MV-4-11 (cell line): ENCODE results near the gene CDH19.
"Not testable (repeated sequence)": the region's sequence is repeated elsewhere in the genome, so short reads cannot be mapped to it uniquely, and the experiment has no call there.

Experiments used
- DNase-seq: peaks from one replicate; lab custom pipeline; 2025; lab: John Stamatoyannopoulos, UW

Gene CDH19

GRCh38 chr18:66562279-66562678 is 41.6 kb downstream of the CDH19 start:
- DNase-seq, result no peak

- DNase-seq, result peak; percentile 1
Observed at GRCh38 chr18:66560094-66560493, 43.8 kb downstream of the CDH19 start.

GRCh38 chr18:66558773-66559172 is 45.1 kb downstream of the CDH19 start:
- no peak for DNase-seq

- DNase-seq, result no peak
Observed at GRCh38 chr18:66557091-66557490, 46.8 kb downstream of the CDH19 start.

GRCh38 chr18:66555585-66555984 is 48.3 kb downstream of the CDH19 start:
- no peak for DNase-seq

GRCh38 chr18:66553824-66554223 is 50.1 kb downstream of the CDH19 start:
- DNase-seq, result no peak

- no peak for DNase-seq
Observed at GRCh38 chr18:66550366-66550765, 53.5 kb downstream of the CDH19 start.

GRCh38 chr18:66548747-66549146 is 55.1 kb downstream of the CDH19 start:
- DNase-seq, result no peak

- no peak for DNase-seq
Observed at GRCh38 chr18:66534110-66534509, 69.8 kb downstream of the CDH19 start.

GRCh38 chr18:66533693-66534092 is 70.2 kb downstream of the CDH19 start:
- no peak for DNase-seq

- DNase-seq, result no peak
Observed at GRCh38 chr18:66523219-66523991, 80.5 kb downstream of the CDH19 start.

GRCh38 chr18:66513996-66514395 is 89.9 kb downstream of the CDH19 start:
- no peak for DNase-seq

- no peak for DNase-seq
Observed at GRCh38 chr18:66511792-66512191, 92.1 kb downstream of the CDH19 start.

- DNase-seq, result no peak
Observed at GRCh38 chr18:66511289-66511688, 92.6 kb downstream of the CDH19 start.

- peak; percentile 17 for DNase-seq
Observed at GRCh38 chr18:66510357-66511045, 93.4 kb downstream of the CDH19 start.

- DNase-seq, result no peak
Observed at GRCh38 chr18:66508937-66509336, 95.0 kb downstream of the CDH19 start.

- DNase-seq, result no peak
Observed at GRCh38 chr18:66506178-66506577, 97.7 kb downstream of the CDH19 start.

- no peak for DNase-seq
Observed at GRCh38 chr18:66497351-66497750, 106.5 kb downstream of the CDH19 start.

GRCh38 chr18:66495844-66496243 is 108.0 kb downstream of the CDH19 start:
- peak; percentile 31 for DNase-seq

- no peak for DNase-seq
Observed at GRCh38 chr18:66473882-66474281, 130.0 kb downstream of the CDH19 start.

GRCh38 chr18:66466184-66466583 is 137.7 kb downstream of the CDH19 start:
- not testable (repeated sequence) for DNase-seq

GRCh38 chr18:66461344-66461743 is 142.5 kb downstream of the CDH19 start:
- DNase-seq, result no peak

- no peak for DNase-seq
Observed at GRCh38 chr18:66457245-66457644, 146.6 kb downstream of the CDH19 start.
